Measurements from ENCODE around the gene SDHD.

DNA sequence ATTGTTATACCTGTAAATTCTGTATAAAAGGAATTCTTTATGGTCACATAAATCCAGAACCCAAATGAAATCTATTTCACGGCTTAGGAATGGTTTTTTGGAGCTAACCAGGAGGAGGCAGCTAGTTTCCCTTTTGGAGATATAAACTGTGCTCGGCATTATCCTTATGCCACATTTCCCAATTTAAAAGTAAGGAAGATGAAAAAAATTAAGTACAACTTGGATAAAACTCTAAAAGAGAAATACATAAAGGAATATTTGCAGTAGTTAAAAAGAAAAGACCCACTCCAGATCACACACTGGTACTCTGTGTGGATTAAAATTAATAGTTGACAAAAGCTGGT lies 43.7 kb upstream of the SDHD start:
- TF ChIP-seq, protein P1, sequence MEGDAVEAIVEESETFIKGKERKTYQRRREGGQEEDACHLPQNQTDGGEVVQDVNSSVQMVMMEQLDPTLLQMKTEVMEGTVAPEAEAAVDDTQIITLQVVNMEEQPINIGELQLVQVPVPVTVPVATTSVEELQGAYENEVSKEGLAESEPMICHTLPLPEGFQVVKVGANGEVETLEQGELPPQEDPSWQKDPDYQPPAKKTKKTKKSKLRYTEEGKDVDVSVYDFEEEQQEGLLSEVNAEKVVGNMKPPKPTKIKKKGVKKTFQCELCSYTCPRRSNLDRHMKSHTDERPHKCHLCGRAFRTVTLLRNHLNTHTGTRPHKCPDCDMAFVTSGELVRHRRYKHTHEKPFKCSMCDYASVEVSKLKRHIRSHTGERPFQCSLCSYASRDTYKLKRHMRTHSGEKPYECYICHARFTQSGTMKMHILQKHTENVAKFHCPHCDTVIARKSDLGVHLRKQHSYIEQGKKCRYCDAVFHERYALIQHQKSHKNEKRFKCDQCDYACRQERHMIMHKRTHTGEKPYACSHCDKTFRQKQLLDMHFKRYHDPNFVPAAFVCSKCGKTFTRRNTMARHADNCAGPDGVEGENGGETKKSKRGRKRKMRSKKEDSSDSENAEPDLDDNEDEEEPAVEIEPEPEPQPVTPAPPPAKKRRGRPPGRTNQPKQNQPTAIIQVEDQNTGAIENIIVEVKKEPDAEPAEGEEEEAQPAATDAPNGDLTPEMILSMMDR (IDR thresholded peaks at IDR 0.05; ENCODE audit: low read depth, low read length), result no peak
- TF ChIP-seq, protein P2, sequence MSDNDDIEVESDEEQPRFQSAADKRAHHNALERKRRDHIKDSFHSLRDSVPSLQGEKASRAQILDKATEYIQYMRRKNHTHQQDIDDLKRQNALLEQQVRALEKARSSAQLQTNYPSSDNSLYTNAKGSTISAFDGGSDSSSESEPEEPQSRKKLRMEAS (IDR thresholded peaks at IDR 0.05; ENCODE audit: low read depth, low read length), result no peak
- TF ChIP-seq MYC (IDR thresholded peaks at IDR 0.05; ENCODE audit: low read depth, low read length), result no peak
- no peak for TF ChIP-seq POLR2A (IDR thresholded peaks at IDR 0.05; ENCODE audit: extremely low read depth, insufficient read length)

All from NB4 (cell line).